Hepatic stellate cell (primary cell): ENCODE data around the gene RUFY3.
"Not testable (repeated sequence)": the region's sequence is repeated elsewhere in the genome, so short reads cannot be mapped to it uniquely, and the experiment has no call there.

ENCODE experiments used
- DNase-seq: peaks from one replicate; pipeline ENCODE4 v3.0.0; 2011; ENCODE audit warnings: low spot score

The RUFY3 gene

DNA sequence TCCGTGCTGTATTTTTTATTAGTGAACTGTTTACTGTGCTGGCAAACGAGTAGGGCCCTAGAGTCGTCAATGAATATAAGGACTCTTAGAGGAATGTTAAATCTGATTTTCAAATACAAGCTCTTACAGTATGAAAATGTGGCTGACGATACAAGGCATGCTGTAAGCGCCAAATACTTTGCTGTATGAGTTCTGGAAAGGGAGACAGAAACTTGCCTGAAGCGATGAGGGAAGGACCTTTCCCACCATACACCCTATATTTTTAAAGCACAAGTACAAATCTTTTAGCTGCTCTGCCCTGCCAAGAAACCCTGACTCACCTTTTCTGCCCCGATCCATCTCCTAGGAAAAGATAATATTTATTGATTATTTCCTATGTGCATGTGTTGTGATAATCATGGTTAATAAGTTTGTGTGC lies 15.7 kb upstream of the RUFY3 start:
- DNase-seq, result peak; percentile 14

DNA sequence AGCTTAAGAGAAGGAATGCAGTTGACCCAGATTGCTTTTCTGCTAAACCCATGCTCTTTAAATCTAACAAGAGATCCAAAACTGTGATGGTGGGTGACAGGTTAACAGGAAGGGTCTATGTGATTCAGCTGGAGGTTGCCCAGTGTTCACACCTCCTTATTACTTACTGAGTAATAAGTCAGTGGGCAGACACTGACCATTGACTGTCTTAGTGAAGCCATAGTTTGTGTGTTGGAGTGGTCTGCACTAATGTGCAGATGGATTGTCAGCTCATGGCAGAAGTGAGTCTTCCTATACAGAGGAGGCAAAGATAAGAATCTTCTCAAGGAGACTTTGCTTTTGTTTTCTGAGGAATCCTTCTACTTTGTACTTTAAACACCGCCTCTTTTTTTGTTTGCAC lies 15.2 kb upstream of the RUFY3 start:
- no peak for DNase-seq

DNA sequence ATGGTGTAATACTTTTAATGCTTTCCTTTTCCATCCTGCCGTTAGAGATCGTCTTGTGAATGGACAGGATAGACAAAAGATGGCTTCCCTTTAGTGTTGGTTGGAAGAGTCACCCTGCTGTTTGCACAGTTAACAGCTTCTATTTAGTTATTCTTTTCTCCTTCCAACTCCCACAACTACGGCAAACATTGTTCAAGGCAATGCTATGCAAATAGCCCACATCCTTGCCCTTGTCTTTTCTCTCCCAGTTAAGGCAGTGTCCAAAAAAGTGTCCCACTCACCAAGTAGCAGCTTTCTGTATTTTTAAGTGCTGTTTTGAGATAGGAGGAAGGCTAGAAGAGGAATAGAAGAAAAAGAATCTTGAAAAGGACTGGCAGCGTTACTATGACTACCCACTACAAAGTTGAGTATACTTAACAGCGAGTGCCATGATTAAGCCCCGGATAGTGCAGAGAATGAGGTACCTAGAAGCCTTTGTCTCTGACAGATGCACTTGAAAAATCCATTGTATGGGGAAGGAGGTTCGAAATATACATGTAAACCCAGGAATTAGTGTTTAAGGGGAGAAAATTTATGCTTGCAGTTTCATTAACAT lies 12.1 kb upstream of the RUFY3 start:
- no peak for DNase-seq

DNA sequence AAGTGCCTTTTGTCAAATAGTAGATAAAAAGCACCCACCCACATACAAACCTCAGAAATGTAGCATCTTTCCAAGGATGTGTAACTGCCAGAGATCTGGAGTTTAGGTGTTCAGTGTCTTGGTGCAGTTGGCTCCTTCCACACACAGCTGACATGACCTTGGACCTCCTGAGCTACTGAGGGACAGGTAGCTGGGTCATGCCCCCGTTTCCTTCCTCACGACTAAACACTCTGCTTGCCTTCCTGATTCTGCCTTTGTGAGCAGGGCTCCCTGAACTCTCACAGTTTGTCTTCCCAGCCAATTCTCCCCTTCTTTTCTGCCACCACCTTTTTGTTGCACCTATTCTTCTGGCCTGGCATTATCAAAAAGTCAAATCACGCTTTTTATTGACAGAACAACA lies 10.2 kb upstream of the RUFY3 start:
- no peak for DNase-seq

DNA sequence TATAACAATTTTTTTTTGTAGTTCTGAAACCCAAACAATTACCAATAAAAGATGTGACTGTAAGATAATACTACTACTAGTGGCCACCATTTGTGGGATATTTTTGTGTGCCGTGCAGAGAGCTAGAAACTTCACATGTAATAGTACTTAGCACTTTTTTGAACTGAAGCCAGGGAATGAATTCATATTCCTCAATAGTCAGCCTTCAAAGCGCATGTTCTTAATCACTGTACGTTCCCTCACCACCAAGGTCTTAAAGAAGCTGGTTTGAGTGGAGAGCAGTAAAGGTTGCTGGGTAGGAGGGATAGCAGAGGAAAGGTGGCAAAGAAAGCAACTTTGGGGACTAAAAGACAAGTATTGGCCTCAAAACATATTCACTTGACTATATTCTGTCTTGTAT lies 9.6 kb upstream of the RUFY3 start:
- DNase-seq, result no peak

DNA sequence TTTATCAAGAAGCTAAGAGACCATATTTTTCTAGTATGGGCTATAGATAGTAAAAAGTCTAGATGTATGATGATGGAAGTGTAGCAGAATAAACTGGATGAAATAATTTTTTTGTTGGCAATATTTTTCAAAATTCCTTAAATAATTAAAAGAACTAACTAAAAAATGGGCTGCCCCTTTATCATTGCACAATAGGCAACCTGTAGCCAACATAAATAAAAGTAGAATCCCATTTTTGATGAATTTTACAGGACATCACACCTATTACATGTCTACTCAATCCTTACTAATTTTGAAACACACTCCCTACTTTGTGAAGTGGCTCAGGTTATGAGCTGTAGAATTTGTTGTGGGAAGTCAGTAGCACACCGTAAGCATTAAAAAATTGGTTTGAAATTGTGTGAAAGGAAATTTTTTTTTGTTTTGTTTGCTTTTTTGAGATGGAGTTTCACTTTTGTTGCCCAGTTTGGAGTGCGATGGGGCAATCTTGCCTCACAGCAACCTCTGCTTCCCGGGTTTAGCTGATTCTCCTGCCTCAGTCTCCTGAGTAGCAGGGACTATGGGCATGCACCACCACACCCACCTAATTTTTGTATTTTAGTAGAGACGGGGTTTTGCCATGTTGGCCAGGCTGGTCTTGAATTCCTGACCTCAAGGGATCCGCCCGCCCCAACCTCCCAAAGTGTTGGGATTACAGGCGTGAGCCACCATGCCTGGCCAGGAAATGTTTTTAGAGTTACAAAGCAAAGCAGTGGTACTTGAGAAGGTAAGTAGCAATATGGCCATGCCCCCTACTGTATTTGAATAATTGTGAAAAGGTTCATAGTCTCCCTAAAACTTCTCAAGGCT lies 8.9 kb upstream of the RUFY3 start:
- DNase-seq, result no peak

DNA sequence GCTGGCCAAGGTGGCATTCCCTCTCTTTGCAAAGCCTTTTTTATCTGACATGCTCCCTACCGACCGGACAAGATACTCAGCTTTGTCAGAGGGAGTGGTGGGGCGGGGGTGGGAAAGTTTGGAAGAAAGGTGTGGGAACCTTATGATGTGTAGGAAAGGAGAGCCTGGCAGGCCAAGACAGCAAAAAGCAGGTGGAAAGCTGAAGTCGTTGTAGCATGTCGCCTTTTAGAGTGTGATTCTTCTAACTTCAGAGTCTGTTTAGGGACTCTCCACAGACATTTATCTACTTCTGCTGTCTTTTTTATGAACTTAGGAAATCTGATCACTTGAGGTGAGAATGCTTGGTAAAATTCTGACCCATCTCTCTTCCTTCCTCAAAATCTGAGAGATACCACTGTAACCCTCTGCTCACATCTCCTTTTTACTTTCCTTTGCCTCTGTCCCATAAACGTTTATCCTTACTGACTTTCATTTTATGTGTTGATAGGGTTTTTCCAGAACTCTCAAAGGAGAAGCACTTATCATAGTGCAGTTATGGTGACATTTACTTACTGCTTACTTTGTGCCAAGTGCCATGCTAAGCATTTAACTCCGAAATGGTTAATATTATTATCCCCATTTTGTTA lies 8.2 kb upstream of the RUFY3 start:
- DNase-seq, result no peak

DNA sequence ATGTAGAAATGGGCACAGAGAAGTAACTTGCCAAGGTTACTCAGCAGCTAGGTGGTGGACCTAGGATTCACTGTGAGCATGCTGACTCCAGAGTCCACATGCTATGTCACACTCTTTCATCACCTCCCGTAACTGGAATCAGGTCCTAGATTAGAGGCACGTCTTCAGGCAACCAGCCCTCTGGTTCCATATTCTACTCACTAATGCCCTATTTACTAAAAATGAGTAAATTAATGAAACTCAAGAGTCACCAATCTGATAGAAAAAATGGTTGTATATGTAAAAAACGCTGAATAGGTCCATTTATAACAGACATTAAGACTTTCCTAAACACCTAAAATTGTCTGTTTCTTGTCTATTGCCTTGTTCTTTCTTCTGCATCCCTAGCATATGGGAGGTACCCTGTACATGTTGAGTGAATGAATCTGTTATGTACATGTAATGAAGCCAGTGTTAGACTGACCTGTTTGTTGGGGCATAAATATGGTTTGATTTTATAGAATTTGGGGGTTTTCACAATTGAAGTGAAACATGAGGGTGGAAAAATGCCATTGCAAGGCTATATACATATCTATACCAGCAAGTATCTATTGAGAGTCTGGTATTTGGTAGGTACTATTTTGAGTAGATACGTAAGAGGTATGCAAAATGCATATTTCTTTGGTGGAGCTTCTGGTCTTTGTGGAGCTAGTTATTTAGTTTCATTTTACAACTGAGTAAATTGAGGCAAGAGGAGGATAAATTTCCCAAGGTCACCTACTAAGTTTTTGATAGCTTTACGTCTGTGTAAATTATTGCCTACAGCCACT lies 7.5 kb upstream of the RUFY3 start:
- DNase-seq, result no peak

DNA sequence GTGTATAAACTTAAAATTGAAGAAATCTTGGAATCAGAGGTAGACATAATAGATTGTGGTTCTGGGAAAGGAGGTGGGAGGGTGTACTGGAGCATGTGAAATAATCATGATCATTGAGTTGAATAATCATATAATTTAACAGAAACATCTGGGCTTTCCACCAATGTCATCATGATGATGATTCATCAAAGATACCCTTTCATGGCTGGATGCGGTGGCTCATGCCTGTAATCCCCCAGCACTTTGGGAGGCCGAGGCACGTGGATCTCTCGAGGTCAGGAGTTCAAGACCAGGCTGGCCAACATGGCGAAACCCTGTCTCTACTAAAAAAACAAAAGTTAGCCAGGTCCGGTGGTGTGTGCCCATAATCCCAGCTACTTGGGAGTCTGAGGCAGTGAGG lies 6.7 kb upstream of the RUFY3 start:
- no peak for DNase-seq

DNA sequence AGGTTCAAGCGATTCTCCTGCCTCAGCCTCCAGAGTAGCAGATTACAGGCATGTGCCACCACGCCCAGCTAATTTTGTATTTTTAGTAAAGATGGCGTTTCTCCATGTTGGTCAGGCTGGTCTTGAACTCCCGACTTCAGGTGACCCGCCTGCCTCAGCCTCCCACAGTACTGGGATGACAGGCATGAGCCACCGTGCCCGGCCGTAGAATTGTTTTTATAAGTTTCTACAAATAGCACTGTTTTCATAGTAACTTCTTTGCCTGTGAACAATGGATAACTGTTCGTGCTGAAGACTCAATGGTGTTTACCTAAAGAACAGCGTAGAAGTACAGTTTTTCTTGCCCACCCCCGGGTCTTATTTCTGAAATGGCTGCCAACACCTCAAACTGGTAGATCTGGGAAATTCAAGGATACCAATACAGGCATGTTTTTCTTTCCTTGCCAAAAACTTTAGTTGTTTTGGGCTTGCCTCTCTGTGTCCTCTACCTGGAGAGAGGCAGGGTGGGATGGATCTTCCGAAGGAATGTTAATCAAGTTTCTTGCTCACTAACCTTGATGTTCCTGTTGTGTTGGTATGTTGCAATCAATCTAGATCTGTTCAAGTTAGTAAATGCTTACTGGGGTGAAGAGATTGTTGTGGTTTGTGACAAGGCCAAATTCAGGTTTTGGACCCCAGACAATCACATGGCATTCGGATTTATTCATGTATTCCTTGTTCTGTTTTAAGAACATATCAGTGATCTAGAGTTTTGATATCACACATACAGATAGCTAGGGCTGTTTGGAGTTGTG lies 2.8 kb upstream of the RUFY3 start:
- DNase-seq, result no peak

DNA sequence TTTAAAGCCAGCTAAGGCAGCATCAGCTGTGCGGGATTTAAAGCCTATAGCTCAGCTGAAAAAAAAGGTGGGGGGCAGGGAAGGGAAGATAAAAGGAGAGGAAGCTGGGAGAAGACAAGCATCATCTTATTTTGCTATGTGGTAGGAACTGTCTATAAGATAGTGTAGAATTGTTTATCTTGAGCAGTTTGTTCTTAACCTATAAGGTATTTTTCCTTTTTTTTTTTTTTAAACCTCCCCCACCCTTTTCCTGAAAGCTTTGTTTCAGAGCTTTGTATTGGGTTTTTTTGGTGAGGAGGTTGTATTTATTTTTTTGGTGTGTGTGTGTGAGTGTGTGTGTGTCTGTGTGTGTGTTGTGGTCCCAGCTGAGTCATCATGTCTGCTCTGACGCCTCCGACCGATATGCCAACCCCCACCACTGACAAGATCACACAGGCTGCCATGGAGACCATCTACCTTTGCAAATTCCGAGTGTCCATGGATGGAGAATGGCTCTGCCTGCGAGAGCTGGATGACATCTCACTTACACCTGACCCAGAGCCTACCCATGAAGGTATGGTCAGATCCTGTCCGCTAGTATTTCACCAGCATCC lies 531 bp downstream of the RUFY3 start:
- DNase-seq, result peak; percentile 31

DNA sequence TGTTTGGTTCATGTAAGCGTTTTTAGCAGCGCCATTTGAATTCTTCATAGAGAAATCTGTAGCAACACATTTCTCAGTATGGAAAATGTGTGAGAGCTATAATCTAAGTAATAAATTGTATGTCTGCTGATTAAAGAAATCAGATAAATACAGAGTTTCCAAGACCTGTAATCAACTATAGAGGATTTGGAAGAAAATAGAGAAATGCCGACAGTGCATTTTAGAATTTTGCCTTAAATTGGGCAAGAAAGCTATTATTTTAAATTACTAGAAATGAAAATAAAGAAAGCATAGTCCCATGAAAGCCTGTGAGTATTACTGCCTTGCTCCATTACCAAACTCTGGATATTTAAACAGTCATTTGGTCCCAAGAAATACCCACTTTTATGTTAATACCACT lies 2.7 kb downstream of the RUFY3 start:
- no peak for DNase-seq

DNA sequence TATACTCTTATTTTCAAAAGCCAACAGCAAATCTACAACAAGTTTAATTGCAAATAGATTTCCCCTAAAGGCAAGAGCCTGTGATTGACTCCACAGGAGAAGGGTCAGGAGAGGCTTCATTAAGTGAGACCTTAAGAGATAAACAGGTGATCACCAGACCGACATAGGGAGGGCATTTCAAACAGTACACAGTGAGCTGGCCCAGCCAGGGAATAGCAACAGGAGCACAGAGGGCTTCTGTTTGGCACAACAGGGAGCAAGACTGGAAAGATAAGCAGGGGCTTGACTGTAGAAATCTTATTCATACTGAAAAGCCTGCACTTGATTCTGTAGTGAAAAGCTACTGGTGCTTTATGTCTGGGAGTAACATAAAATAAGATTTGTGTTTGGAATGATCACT lies 3.9 kb downstream of the RUFY3 start:
- no peak for DNase-seq

DNA sequence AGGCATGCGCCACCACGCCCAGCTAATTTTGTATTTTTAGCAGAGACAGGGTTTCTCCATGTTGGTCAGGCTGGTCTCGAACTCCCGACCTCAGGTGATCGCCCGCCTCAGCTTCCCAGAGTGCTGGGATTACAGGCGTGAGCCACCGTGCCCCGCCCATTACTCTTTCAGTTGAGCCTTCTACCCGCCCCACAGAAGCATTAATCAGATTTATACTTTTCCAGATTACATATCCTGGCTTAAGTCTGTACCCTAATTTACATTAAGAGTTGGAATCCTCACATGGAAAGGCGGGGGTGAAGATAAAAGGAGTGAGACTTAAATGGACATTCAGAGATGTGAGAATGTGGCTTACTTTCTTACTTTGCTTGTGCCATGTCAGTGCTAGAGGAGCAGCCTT lies 4.8 kb downstream of the RUFY3 start:
- not testable (repeated sequence) for DNase-seq

DNA sequence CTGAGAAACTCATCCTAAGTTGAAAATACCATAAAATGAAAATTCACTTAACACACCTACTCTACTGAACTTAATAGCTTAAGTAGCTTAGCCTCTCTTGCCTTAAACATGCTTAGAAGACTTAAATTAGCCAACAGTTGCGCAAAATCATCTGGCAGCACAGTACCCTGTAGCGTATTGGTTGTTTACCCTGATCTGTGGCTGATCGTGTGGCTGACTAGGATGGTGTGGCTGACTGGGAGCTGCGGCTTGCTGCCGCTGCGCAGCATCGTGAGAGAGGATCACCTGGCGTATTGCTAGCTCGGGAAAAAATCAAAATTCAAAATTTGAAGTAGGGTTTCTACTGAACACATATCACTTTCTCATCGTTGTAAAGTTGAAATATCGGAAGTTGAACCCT lies 6.3 kb downstream of the RUFY3 start:
- DNase-seq, result no peak

DNA sequence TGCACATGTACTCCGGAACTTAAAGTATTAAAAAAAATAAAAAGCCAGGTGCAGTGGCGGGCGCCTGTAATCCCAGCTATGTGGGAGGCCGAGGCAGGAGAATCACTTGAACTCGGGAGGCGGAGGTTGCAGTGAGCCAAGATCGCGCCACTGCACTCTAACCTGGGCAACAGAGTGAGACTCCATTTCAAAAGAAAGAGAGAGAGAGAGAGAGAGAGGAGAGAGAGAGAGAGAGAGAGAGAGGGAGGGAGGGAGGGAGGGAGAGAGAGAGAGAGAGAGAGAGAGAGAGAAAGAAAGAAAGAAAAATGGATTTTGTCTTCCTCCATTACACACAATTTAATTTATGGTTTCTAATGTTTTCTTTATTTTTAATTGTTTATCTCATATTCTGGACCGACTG lies 11.1 kb downstream of the RUFY3 start:
- DNase-seq, result not testable (repeated sequence)

DNA sequence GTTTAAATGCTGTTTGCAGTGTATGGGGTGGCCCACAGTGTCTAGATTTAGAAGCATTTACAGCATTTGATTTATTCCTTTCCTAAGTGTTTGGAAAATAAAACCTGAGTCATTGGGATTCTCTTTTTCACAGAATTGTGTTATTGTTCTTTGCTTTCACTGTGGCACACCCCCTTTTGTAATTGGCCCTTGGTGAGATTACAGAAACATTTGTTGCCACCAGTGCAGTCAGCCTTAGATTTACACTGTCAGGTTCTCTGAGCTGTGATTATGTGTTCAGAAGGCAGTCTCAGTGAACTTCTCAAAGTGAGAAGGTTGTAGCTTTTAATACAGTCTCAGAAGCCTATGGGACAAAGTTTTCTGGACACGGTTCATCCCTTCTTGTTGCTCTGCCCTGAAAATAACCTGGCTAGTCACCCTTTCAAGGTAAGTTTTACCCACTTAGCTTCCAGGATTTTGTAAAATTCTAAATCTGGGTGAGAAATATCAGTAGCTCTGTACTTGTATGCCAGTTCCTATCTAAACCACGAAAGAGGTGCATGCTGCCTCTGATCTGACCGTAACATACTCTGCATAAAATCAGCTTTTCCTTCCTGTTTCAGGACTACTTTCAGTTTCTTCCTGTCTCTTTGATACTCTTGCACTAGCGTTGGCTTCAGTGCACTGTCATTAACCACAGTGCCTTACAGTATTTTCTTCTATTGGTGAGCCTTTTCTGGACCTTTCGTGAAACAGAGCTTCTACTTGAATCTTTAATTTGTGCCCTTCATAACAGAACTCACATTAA lies 12.6 kb downstream of the RUFY3 start:
- DNase-seq, result peak; percentile 50

DNA sequence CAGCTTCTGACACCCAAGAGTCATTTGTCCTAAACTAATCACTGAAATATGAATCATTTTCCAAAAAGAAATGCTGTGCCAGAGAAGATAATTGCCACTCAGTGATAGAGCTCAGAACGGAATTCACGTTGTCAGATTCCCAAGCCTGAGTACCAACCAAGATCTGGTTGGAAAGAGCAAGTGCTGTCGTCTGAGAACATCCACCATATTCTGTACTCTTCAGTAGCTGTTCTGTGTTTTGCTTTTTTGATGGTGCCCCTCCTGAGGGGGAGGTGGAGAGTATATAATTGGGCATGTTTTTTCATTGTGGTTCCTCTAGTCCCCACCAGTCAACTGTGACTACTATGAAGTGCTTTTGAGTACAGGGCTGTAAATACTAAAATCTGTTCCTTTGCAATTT lies 13.2 kb downstream of the RUFY3 start:
- DNase-seq, result no peak

DNA sequence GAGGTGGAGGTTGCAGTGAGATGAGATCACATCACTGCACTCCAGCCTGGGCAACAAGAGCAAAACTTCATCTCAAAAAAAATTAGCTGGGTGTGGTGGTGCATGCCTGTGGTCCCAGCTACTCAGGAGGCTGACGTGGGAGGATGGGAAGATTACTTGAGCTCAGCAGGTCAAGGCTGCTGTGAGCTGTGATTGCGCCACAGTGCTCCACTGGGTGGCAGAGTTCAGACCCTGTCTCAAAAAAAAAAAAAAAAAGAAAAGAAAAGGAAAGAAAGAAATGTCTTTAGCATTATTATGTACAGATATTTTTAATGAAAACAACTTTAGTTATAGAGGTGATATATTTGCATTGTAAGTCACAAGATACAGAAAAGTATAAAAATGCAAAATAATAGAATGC lies 14.2 kb downstream of the RUFY3 start:
- not testable (repeated sequence) for DNase-seq

DNA sequence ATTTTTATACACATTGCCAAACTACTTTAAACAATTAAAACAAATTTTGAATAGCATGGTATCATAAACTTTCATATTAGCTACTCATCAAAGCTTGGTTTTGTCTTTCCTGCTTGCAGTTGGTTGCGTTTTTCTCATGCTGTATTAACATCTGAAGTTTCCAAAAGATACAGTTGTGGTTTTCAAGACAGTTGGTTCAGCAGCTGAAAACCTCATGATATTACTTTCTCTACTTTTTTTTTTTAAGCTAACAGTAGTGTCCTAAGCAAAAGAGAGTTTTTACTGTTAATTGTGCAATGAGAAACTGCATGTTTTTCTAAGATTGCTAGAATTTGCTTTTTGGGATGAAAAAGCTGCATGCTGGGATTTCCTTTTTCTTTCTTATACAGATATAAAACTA lies 15.2 kb downstream of the RUFY3 start:
- DNase-seq, result no peak

DNA sequence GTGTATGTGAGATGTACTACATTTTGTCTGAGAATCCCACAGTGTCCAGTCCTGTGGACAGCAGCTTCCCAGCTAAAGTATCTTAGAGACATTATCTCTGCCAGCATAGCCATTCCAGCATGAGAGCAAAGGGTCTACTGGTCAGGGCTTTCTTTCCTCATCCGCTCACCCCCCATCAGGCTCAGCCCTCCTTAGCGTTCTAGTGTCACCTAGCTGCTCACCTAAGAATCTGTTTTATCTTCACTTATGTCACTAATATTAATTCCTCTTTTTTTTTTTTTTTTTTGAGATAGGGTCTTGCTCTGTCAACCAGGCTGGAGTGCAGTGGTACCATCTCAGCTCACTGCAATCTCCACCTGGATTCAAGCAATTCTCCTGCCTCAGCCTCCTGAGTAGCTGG lies 15.6 kb downstream of the RUFY3 start:
- DNase-seq, result no peak
